ENCODE data around the gene MAGI1.

MAGI1 gene

DNA sequence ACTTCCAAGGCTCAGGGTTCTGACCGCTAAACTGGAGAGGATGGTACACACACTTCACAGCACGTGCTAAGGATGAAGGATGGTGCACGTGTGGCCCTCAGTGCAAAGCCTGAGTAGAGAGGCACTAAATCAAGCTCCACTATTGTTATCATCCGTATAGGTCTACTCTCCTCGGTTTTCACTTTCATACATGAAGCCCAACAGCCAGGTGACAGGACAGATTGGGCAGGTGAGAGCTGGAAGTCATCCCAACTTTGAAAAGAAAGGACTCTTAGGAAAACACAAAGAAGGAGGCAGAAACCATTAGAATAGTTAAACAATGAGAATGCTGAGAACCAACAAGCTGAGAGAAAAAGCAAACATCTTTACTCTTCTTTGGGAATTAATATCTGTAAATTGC, 21.1 kb downstream of the MAGI1 start:
- no peaks in the 10 kb centered on the region for H3K4me1 ChIP-seq (ENCODE audit: control insufficient read depth in 1 of 2, insufficient read depth in 1 of 2, low read depth in 1 of 2, low read length in 1 of 2)
- no peak for TF ChIP-seq CTCF (IDR thresholded peaks at IDR 0.05)
- no peaks in the 10 kb centered on the region for H3K27me3 ChIP-seq
- no peak overlapping the region for H3K27ac ChIP-seq
- H3K4me3 ChIP-seq (ENCODE audit: low read depth in 1 of 2, low read length in 1 of 2) = no peak overlapping the region
- H3K36me3 ChIP-seq = no peaks in the 10 kb centered on the region
- H3K9me3 ChIP-seq = no peaks in the 10 kb centered on the region

GRCh38 chr3:66017084-66017483, 21.6 kb downstream of the MAGI1 start:
- Histone ChIP-seq H3K4me1 (ENCODE audit: control insufficient read depth in 1 of 2, insufficient read depth in 1 of 2, low read depth in 1 of 2, low read length in 1 of 2) (no peaks in the 10 kb centered on the region), H3K27ac (no peak overlapping the region), H3K4me3 (ENCODE audit: low read depth in 1 of 2, low read length in 1 of 2) (no peak overlapping the region), H3K9me3 (no peaks in the 10 kb centered on the region), H3K27me3 (no peaks in the 10 kb centered on the region), H3K36me3 (no peaks in the 10 kb centered on the region)
- TF ChIP-seq CTCF (IDR thresholded peaks at IDR 0.05) = no peak

DNA sequence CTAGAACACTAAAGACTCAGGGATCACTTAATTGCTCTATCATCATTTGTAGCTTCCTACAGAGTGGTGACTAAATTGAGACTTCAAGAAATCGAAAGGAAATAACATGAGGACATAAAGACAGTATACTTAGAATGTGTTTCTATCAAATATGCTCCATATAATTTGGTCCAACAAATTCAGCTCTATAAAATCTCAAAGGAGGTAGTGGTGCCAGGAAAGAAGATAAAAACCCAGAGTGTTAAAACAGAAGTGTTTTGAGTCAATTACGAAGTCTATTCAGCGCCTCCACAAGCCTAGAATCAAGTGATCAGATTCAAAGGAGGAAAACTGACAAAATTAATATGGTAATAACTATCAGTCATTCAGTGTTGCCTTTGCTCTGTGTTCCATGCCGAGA, 22.9 kb downstream of the MAGI1 start:
- no peak for TF ChIP-seq CTCF (IDR thresholded peaks at IDR 0.05)
- no peaks in the 10 kb centered on the region for H3K4me1 ChIP-seq (ENCODE audit: control insufficient read depth in 1 of 2, insufficient read depth in 1 of 2, low read depth in 1 of 2, low read length in 1 of 2)
- no peaks in the 10 kb centered on the region for H3K9me3 ChIP-seq
- no peaks in the 10 kb centered on the region for H3K36me3 ChIP-seq
- no peak overlapping the region for H3K4me3 ChIP-seq (ENCODE audit: low read depth in 1 of 2, low read length in 1 of 2)
- H3K27me3 ChIP-seq = no peaks in the 10 kb centered on the region
- H3K27ac ChIP-seq = no peak overlapping the region

DNA sequence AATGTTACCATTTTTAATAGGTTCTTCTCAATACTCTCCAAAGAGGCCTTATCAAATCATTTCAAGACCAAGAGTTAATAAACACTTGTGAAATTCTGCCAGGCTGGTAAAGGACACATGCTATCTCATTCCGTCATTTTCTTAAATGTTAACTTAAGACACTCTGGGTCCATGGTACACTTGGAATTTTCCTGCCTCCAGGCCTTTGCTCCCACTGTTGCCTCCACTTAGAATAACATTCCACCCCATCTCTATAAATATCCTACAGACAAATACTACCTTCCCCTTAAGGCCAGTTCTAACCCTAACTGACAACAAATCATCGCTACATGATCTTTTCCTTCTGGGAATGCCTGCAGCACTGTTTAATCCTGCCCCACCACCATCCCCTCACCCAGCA, 24.1 kb downstream of the MAGI1 start:
- H3K9me3 ChIP-seq = no peaks in the 10 kb centered on the region
- H3K4me3 ChIP-seq (ENCODE audit: low read depth in 1 of 2, low read length in 1 of 2) = no peak overlapping the region
- TF ChIP-seq CTCF (IDR thresholded peaks at IDR 0.05) = no peak
- no peaks in the 10 kb centered on the region for H3K4me1 ChIP-seq (ENCODE audit: control insufficient read depth in 1 of 2, insufficient read depth in 1 of 2, low read depth in 1 of 2, low read length in 1 of 2)
- H3K27ac ChIP-seq = no peak overlapping the region
- no peaks in the 10 kb centered on the region for H3K27me3 ChIP-seq
- H3K36me3 ChIP-seq = no peaks in the 10 kb centered on the region

GRCh38 chr3:66014056-66014455, 24.7 kb downstream of the MAGI1 start:
- H3K4me1 ChIP-seq (ENCODE audit: control insufficient read depth in 1 of 2, insufficient read depth in 1 of 2, low read depth in 1 of 2, low read length in 1 of 2) = no peaks in the 10 kb centered on the region
- H3K27me3 ChIP-seq = no peaks in the 10 kb centered on the region
- H3K4me3 ChIP-seq (ENCODE audit: low read depth in 1 of 2, low read length in 1 of 2) = no peak overlapping the region
- no peaks in the 10 kb centered on the region for H3K9me3 ChIP-seq
- no peaks in the 10 kb centered on the region for H3K36me3 ChIP-seq
- no peak overlapping the region for H3K27ac ChIP-seq
- no peak for TF ChIP-seq CTCF (IDR thresholded peaks at IDR 0.05)

DNA sequence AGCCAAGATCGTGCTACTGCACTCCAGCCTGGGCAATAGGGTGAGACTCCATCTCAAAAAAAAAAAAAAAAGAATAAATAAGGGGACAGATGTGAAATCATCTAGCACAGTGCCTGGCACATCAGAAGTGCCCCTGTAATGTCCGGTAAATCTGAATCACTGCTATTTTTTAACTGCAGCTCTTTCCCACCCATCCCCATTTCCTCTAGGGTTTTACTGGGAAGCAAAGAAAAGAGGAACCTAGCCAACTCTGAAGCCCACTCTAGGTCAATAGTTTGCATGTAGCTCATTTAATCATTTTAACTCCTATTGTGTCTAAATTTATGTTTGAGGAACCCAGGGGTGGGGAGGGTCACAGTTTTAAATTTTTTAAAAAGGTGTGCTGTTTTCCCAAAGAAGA, 26.0 kb downstream of the MAGI1 start:
- Histone ChIP-seq H3K9me3 (no peaks in the 10 kb centered on the region), H3K4me1 (ENCODE audit: control insufficient read depth in 1 of 2, insufficient read depth in 1 of 2, low read depth in 1 of 2, low read length in 1 of 2) (no peaks in the 10 kb centered on the region), H3K27me3 (no peaks in the 10 kb centered on the region), H3K36me3 (no peaks in the 10 kb centered on the region), H3K27ac (no peak overlapping the region), H3K4me3 (ENCODE audit: low read depth in 1 of 2, low read length in 1 of 2) (no peak overlapping the region)
- no peak for TF ChIP-seq CTCF (IDR thresholded peaks at IDR 0.05)

Data from neutrophil (primary cell).